Mucosa of gallbladder (tissue), 1 donor: ENCODE data around the gene CCDC148. TPM values are rescaled to one million over a fixed set of nuclear protein-coding genes. Genes with fewer than 3 reads are reported as not detected.

Experiments
- DNase-seq: peaks from one replicate; pipeline ENCODE4 v3.0.0-alpha.2; 2020; ENCODE audit warnings: low spot score
- total RNA-seq: library from RNA; stranded (reverse); gene quantifications from one replicate; pipeline ENCODE4 v1.2.1, GENCODE V29; 2021
- donor health status: DM: no; HTN: no; CAD: no.

CCDC148 gene
- total RNA-seq, result 3.1 TPM

GRCh38 chr2:158456309-158457066 is at the start of gene CCDC148, which contains the start of gene PKP4:
Gene CCDC148 (minus strand): TSS chr2:158456753. CDS start chr2:158456439, 314 bp downstream.
Gene PKP4 (plus strand): TSS chr2:158456952. CDS start chr2:158533185, 76,233 bp downstream.
- peak; percentile 91 for DNase-seq

- DNase-seq, result no peak
Measured at GRCh38 chr2:158505448-158505934, 48.9 kb upstream of the CCDC148 start.

- no peak for DNase-seq
Measured at GRCh38 chr2:158504088-158504487, 47.5 kb upstream of the CCDC148 start.

DNA sequence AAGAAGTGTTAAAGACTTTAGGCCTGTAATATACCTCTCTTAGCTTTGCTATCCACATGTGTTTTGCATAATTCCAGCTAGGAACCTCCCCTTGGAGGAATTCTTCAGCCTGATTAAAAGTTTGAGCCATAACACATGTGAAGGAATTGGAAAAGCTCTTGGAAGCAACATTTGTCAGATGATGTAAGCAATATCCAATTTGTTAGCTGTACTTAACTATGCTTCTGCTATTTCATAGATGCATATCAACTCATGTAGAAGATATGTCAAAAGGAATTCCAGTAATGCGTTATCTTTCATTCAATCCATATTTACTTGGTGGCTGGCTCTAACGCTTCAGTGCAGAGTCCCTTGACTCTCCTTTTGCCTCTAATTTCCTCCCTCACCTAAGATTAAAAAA is 46.4 kb upstream of the CCDC148 start:
- DNase-seq, result no peak

DNA sequence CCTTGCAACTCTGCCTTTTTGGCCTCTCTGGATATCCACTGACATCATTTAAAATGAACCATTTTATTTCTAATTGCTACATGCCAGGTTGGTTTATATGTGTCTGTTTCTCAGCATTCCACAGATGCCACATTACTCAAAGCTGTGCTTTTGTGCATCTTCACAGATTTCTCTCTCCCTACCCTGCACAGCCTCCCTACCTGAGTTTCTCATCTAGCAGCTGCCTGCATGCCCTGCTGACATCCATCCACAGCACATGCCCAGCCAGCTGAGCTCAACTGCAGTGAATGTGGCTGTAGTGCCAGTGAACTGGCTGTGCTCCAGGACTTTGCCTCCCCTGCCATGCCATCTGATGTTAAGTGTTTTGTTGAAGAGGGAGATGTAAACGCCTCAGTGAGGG is 44.7 kb upstream of the CCDC148 start:
- no peak for DNase-seq

GRCh38 chr2:158500333-158500732 is 43.8 kb upstream of the CCDC148 start:
- DNase-seq, result no peak

GRCh38 chr2:158499383-158499782 is 42.8 kb upstream of the CCDC148 start:
- no peak for DNase-seq

GRCh38 chr2:158498749-158499136 is 42.2 kb upstream of the CCDC148 start:
- no peak for DNase-seq

DNA sequence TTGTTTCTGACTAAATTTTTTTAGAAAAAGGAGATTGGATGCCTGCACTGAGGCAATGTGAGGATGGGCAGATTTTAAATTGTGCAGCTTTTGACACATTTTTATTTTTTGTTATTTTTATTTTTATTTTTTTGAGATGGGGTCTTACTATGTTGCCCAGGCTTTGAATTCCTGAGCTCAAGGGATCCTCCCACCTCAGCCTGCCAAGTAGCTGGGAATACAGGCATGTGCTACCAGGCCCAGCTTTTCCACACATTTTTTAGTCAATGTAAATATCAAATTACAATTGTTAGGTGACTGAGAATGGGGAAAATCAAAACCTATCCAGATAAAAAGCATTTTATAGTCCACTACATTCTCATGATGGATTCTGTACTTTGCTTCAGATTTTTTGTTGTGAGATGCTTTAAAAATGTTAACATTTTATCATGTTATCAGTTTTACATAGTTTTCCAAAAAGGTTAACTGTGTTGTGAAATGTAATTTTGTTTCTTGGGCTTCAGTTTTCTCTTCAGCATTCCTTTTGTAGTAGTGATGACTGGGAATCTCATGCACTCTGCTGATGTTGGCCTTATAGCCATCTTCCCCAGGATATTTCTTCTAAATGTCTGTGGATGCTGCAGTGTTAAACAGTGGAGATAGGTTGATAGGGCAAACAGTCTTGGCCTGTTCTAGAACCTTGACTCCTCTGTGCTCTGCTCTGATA is 41.6 kb upstream of the CCDC148 start:
- DNase-seq, result no peak

GRCh38 chr2:158497486-158497885 is 40.9 kb upstream of the CCDC148 start:
- no peak for DNase-seq

GRCh38 chr2:158496986-158497385 is 40.4 kb upstream of the CCDC148 start:
- no peak for DNase-seq

DNA sequence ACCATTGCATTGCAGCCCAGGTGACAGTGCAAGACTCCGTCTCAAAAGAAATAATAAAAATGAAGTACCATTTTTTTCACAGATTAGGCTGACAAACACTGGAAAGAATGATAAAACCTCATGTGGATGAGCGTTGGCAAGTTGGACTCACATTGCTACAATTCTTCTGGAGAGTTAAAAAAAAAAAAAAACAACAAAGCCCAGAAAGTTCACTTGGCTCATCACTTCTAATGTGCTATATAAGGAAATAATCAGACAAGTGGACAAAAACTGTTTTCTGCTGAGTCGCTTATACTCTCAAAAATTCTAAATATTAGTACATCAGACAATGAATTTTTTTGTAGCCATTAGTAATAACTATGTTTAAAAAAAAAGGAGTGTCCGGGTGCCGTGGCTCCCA is 38.6 kb upstream of the CCDC148 start:
- no peak for DNase-seq

DNA sequence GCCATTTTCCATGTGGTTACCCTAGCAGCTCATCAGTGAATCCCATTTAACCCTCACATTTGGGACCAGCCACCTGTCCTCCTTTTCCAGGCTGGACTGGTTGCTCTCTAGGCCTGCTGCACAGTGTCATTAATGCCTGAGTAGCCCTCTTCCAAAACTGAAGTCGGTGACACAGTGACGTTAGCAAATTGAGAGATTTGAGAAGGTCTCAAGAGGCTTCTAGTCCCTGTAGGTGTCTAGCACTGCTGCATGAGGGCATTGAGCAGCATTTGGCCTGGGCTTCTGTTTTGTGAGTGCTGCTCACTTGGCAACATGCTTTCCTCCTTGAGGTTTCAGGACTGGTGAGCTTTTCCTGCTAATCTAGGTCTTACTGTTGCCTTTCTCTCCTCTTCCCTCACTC is 36.9 kb upstream of the CCDC148 start:
- DNase-seq, result no peak

GRCh38 chr2:158491072-158491471 is 34.5 kb upstream of the CCDC148 start:
- no peak for DNase-seq

GRCh38 chr2:158489366-158490112 is 33.0 kb upstream of the CCDC148 start:
- DNase-seq, result no peak

DNA sequence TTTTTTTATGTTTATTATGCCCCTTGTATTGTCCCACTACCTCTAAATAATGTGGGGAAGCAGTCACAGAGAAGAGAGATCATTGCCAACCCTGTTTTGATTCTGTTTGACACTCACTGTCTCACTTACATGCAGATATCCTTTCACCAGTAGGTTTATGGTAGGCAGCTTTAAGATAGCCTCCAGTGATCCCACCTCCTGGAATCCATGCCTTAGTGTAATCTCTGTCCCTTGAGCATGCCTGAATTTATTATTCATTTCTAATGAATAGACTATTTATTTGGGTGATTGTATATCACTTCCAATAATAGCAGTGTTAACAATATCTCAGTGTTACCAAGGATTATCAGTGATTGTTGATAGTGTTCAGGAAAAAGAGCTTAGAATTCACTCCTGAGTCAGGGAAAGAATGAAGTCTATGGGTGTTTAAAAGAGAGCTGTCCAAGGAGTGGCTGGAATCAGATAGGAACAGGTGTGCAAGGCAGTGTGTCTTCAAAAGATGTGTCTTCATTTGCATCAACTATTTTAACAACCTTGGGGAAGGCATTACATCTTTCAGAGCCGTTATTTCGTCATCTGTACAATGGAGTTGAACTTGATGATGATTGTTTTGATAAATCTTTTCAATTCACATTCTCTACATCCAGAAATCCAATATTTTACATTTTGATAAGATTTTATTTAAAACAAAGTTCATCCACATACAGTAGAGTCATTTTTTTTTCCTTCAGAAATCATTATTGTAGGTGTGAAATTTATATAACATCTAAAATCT is 32.1 kb upstream of the CCDC148 start:
- no peak for DNase-seq

DNA sequence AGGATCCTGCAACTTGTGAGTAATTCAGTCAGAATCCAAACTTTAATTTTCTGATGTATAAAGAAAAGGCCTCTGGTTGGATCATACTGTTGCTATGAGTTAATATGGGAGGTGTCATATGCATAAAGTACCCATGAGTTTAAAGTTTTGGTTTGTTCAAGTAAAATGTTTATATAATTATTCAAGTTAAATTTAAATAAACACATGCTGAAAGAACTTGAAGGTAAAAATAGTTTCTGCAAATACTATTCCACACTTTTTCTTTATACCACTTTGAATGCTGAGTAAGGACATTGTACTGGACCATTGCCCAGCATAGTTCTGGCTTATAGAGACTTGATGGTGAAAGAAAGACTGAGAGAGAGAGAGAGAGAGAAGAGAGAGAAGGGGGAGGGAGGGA is 30.9 kb upstream of the CCDC148 start:
- DNase-seq, result no peak

DNA sequence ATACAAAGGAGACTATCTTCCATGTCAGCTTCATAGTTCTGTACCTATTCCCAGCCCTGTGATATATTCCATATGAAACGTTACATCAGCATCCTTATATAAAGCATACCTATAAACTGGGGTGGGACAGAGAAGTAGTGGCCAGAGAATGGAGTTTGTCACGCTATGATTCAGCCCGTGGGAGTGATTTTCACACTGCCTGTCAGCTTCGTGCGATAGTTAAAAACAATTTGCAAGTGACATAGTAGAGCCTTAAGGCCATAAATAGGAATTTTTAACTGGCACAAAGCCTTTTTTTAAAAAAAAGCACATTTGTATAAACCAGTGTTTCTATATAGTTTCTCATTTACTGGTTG is 30.4 kb upstream of the CCDC148 start:
- no peak for DNase-seq

DNA sequence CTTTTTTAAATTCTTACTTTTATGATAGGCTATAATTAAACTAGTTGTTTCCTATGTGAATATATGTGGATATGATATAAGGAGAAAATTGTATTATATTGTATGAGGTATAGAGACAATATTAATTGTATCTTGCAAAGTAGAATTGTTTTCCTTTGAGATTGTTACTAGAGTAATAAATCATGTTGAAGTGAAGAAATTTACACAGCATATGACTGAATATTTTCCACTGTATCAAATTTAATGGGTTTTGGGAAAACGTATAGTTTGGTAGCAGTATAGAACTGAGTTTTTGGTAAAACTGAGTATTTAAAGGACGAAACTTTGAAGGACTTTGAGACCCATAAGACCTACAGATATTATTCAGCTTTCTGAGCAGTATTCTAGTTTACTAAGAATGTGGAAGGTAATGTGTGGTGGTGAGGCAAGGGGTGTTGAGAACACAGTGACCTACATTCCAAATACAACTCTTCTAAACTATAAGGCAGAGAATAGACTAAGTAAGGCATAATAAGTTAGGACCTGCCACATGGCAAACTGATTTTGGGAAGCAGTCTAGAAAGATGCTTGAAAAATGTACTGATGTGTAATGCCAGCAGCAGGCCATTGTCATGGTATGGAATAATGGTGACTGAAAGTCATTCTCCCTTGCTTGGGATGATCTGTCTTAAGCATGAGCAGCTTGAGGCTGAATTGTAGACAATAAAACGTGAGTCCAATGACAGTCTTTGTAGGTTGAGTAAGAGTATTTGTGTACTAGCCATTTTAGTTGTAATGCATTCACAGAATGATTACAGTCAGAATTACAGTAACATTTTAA is 29.8 kb upstream of the CCDC148 start:
- no peak for DNase-seq

DNA sequence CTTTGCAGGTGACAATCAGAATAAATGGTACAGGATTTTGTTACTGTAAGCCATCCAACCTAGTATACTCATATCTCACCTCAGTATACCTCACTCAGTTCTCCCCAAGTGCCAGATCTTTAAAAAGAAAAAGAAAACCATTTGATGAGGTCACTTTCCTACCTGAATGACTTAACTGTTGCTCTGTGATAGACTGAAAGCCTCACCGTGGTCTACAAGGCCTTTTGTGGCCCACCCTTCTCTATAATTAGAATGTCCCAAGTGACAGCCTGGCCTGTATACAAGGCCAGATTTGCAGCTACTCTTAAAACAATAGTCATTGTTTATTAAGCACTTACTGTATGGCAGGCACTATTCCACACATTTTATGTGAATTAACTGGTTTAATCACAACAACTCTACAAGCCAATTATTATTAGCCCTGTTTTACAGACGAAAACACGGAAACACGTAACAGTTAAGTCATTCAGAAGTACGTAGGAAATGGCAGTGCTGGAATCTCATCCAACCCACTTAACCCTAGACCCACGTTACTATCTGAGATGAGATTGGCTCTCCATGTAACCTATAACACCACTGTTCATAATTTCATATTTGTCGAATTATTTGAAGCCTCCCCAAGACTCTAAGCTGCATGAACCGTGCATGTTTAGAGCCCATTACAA is 28.5 kb upstream of the CCDC148 start:
- no peak for DNase-seq
